ENCODE data around the gene PSEN1.

Gene PSEN1

DNA sequence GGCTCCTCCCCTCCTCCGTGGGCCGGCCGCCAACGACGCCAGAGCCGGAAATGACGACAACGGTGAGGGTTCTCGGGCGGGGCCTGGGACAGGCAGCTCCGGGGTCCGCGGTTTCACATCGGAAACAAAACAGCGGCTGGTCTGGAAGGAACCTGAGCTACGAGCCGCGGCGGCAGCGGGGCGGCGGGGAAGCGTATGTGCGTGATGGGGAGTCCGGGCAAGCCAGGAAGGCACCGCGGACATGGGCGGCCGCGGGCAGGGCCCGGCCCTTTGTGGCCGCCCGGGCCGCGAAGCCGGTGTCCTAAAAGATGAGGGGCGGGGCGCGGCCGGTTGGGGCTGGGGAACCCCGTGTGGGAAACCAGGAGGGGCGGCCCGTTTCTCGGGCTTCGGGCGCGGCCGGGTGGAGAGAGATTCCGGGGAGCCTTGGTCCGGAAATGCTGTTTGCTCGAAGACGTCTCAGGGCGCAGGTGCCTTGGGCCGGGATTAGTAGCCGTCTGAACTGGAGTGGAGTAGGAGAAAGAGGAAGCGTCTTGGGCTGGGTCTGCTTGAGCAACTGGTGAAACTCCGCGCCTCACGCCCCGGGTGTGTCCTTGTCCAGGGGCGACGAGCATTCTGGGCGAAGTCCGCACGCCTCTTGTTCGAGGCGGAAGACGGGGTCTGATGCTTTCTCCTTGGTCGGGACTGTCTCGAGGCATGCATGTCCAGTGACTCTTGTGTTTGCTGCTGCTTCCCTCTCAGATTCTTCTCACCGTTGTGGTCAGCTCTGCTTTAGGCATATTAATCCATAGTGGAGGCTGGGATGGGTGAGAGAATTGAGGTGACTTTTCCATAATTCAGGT lies at the start of gene PSEN1:
Gene PSEN1 (plus strand): TSS at position 121 of the 839 bp plus-strand sequence. CDS start 11,513 bp downstream, outside the sequence.
- TF ChIP-seq CTCF (IDR thresholded peaks at IDR 0.05; ENCODE audit: low read depth, low read length), result no peak
- peak; percentile 71 for DNase-seq (ENCODE audit: extremely low read depth, low read depth)

GRCh38 chr14:73091044-73091443 lies 45.3 kb upstream of the PSEN1 start:
- no peak for TF ChIP-seq CTCF (IDR thresholded peaks at IDR 0.05; ENCODE audit: low read depth, low read length)
- DNase-seq (ENCODE audit: extremely low read depth, low read depth), result no peak

GRCh38 chr14:73097421-73097820 lies 38.9 kb upstream of the PSEN1 start:
- no peak for TF ChIP-seq CTCF (IDR thresholded peaks at IDR 0.05; ENCODE audit: low read depth, low read length)
- no peak for DNase-seq (ENCODE audit: extremely low read depth, low read depth)

- TF ChIP-seq CTCF (IDR thresholded peaks at IDR 0.05; ENCODE audit: low read depth, low read length), result no peak
- no peak for DNase-seq (ENCODE audit: extremely low read depth, low read depth)
These were observed 36.0 kb upstream of the PSEN1 start for GRCh38 chr14:73100334-73100733.

- TF ChIP-seq CTCF (IDR thresholded peaks at IDR 0.05; ENCODE audit: low read depth, low read length), result no peak
- DNase-seq (ENCODE audit: extremely low read depth, low read depth), result no peak
These were observed 33.4 kb upstream of the PSEN1 start for GRCh38 chr14:73102806-73103497.

DNA sequence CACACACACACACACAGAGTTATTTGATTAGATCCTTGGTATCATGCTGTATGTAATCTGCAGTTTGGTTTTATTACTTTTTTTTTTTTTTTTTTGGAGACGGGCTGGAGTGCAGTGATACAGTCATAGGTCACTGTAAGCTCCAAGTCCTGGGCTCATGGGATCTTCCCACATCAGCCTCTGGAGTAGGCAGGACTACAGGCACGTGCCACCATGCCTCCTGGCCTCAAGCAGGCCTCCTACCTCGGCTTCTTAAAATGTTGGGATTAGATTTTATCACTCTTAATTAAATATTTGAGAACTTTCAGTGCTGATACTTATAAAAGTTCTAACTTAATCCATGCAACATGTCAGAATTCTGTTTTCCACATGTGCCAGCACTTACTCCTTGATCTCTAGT lies 31.3 kb upstream of the PSEN1 start:
- no peak for DNase-seq (ENCODE audit: extremely low read depth, low read depth)
- TF ChIP-seq CTCF (IDR thresholded peaks at IDR 0.05; ENCODE audit: low read depth, low read length), result no peak

DNA sequence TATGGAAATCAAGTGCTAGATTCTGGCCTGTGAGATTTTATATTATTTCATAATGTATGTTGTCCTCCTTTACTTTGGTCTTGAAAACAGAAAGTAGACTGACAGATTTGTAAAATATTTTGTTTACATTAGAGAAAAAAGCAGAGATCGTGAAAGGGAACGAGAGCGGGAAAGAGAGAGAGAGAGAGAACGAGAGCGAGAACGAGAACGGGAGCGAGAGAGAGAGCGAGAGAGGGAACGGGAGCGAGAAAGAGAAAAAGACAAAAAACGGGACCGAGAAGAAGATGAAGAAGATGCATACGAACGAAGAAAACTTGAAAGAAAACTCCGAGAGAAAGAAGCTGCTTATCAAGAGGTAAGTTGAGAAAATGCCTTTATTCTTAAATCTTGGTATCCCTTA lies 30.6 kb upstream of the PSEN1 start:
- no peak for TF ChIP-seq CTCF (IDR thresholded peaks at IDR 0.05; ENCODE audit: low read depth, low read length)

More for the DNA sequence above, 30.6 kb upstream of the PSEN1 start:
- no peak for DNase-seq (ENCODE audit: extremely low read depth, low read depth)

All from AG09319 (cell line).